GM18508 (cell line): ENCODE data around the gene PML.
"Not testable (repeated sequence)": the region's sequence is repeated elsewhere in the genome, so short reads cannot be mapped to it uniquely, and the experiment has no call there.

Source experiments
- ATAC-seq: cut with Tn5 transposase; IDR thresholded peaks from one replicate; pipeline ENCODE4 v1.9.1; 2021; ENCODE audit warnings: moderate number of reproducible peaks; ENCODE audit not compliant: insufficient read depth, unreplicated experiment

The PML gene

GRCh38 chr15:73956743-73957135 lies 37.8 kb upstream of the PML start:
- ATAC-seq: no peak

GRCh38 chr15:73957276-73957675 lies 37.2 kb upstream of the PML start:
- no peak for ATAC-seq

- no peak for ATAC-seq
These were observed 36.7 kb upstream of the PML start for GRCh38 chr15:73957785-73958184.

- ATAC-seq: no peak
These were observed 35.4 kb upstream of the PML start for GRCh38 chr15:73959012-73959581.

- ATAC-seq: no peak
These were observed 34.7 kb upstream of the PML start for GRCh38 chr15:73959801-73960200.

DNA sequence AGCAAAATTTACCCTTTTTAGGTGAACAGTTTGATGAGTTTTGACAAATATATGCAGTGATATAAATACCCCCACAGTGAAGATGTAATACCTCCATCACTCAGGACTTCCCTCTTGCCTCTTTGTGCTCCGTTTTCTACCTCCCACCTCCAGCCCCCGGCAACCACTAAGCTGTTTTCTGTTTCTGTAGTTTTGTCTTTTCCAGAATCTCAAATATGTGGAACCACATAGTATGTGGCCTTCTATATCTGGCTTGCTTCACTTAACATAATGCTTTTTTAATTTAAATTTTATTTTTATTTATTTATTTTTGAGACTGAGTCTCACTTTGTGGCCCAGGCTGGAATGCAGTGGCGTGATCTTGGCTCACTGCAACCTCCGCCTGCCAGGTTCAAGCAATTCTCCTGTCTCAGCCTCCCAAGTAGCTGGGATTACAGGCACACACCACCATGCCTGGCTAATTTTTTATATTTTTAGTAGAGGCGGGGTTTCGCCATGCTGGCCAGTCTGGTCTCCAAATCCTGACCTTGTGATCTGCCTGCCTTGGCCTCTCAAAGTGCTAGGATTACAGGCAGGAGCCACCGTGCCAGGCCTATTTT lies 33.9 kb upstream of the PML start:
- not testable (repeated sequence) for ATAC-seq

DNA sequence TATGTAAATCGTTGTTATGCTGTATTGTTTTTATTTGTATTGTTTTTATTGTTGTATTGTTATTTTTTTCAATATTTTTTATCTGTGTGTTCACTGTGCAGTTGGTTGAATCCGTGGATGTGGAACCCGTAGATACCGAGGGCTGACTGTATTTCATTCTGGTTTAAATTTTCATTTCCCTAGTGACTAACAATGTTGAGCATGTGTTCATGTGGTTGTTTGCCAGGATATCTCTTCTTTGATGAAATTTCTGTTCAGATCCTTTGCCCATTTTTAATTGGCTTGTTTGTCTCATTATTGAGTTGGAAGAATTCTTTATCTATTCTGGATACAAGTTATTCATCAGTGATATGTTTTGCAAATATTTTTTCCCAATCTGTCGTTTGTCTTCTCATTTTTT lies 32.1 kb upstream of the PML start:
- ATAC-seq: no peak

- no peak for ATAC-seq
These were observed 29.8 kb upstream of the PML start for GRCh38 chr15:73964736-73965093.

- no peak for ATAC-seq
These were observed 29.3 kb upstream of the PML start for GRCh38 chr15:73965094-73965757.

DNA sequence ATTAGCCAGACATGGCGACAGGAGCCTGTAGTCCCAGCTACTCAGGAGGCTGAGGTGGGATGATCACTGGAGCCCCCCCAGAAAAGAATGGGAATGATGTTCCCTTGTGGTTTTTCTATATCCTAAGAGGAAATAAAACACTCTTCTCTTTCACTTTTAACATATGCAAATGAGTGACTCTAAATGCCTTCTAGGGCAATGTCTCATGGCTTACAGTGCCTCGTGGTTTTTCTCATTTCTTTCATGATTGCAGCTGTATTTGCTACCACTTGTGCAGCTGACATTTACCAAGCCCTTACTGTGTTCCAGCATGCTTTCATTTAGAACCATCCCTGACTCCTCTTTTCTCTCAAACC lies 28.8 kb upstream of the PML start:
- no peak for ATAC-seq

DNA sequence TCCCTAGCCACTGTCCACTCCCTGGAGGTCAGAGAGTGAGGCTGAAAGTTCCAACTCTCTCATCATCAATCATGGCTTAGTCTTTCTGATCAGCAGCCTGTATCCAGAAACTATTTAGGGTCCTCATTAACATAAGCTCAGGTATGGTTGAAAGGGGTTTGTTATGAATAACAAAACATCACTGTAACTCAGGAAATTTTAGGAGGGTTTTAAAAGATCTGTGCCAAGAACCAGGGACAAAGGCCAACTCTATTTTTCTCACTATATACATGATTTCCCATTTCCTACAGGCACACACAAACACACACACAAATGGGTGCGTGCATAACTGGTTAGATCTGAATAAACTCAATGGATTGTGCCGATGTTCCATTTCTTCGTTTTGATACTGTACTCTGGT lies 26.1 kb upstream of the PML start:
- no peak for ATAC-seq

- no peak for ATAC-seq
These were observed 25.3 kb upstream of the PML start for GRCh38 chr15:73969151-73969759.

DNA sequence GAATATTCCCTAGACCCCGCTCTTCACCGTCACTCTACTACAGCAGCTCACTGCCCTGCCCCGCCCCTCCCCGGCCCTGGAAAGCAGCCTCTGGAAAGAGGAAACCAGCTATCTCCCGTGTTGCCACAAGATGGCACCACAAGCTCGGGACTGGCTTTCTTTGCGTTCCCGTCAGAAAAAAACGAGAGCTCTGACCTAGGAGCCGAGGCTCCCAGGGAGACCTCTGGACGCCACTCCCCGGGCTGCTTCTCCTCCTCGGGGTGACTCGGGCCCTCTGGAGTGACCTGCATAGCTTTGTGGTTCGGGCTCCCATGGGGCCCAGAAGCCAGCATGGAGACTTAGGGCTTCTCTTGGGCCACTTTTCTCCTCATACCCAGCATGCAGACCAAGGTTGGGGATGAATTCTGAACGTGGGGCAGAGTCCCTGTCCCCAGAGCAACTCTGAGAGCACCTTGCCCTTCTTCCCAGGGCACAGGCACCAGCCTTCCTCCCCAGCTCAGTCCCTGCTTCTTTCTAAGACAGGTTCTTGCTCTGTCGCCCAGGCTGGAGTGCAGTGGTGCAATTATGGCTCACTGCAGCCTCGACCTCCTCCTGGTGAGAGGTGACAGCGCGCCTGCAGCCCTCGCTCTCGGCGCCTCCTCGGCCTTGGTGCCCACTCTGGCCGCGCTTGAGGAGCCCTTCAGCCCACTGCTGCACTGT lies 21.4 kb upstream of the PML start:
- ATAC-seq: no peak

DNA sequence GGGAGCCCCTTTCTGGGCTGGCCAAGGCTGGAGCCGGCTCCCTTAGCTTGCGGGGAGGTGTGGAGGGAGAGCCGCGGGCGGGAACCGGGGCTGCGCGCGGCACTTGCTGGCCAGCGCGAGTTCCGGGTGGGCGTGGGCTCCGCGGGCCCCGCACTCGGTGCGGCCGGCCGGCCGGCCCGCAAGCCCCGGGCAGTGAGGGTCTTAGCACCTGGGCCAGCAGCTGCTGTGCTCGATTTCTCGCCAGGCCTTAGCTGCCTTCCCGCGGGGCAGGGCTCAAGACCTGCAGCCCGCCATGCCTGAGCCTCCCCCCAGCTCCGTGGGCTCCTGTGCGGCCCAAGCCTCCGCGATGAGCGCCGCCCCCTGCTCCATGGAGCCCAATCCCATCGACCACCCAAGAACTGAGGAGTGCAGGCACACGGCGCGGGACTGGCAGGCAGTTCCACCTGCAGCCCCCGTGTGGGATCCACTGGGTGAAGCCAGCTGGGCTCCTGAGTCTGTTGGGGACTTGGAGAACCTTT lies 20.8 kb upstream of the PML start:
- not testable (repeated sequence) for ATAC-seq

DNA sequence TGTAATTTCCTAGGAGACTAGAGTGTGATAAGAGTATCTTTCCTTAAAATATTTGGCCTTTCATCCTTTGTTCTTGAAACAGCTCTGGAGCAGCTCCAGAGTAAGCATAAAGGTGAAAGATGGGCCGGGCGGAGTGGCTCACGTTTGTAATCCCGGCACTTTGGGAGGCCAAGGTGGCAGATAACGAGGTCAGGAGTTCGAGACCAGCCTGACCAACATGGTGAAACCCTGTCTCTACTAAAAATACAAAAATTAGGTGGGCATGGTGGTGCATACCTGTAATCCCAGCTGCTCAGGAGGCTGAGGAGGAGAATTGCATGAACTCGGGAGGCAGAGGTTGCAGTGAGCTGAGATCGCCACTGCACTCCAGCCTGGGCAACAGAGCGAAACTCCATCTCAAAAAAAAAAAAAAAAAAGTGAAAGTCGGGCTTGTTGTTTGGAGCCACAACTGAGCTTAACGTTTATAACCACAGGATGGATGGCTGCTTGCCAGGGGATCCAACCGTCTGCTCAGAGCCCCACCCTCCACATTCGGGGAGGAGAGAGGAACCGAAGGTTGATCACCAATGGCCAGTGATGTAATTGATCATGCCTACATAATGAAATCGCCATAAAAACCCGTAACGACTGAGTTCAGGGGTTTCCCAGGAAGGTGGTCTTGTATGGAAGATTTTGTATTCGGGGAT lies 18.9 kb upstream of the PML start:
- ATAC-seq: not testable (repeated sequence)

- ATAC-seq: no peak
These were observed 15.6 kb upstream of the PML start for GRCh38 chr15:73978896-73979295.

DNA sequence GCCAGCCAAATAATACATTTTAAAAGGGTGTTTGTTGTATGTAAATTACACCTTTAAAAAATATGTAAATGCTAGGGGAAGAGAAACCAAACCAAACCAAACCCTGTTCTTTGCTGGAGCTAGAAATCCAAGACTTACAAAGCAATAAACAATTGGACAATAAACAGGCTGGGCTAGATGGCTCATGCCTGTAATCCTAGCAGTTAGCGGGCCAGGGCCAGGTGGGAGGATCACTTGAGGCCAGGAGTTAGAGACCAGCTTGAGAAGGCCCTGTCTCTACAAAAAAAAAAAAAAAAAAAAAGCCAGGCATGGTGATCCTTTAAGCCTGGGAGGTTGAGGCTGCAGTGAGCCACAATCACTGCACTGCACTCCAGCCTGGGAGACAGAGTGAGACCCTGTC lies 14.9 kb upstream of the PML start:
- no peak for ATAC-seq

DNA sequence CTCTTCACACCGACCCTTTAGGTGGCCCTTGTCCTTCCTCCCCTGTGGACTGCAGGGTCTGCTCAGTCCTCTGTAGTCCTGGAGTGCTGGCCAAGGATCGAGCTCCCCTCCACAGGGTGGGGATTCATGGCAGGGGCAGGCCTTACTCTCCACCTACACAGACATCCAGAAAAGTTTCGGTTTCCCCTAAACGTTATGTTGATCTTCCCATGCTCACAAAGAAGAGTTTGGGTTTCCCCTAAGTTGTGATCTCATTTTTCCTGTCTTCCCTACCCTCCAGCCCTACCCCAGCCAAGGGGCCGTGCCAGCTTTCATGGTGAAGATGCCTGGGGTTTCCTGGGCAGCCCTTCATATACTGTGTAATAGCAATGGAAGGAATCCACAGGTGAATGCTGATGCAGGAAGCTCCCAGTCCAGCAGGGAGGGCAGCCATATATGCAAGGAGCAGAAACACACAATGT lies 12.7 kb upstream of the PML start:
- no peak for ATAC-seq

- ATAC-seq: no peak
These were observed 12.1 kb upstream of the PML start for GRCh38 chr15:73982222-73982962.
